GM18505 (cell line): ENCODE results near the gene CSTF2T.

Source experiments
- ATAC-seq: cut with Tn5 transposase; IDR thresholded peaks from one replicate; pipeline ENCODE4 v1.9.1; 2021; ENCODE audit not compliant: unreplicated experiment
- POLR2A ChIP-seq: IDR thresholded peaks from 4 replicates; pipeline ENCODE4 v1.6.1; 2011; ENCODE audit warnings: borderline replicate concordance; ENCODE audit not compliant: insufficient read depth, insufficient read length; ENCODE audit errors: extremely low read depth

CSTF2T gene, protein sequence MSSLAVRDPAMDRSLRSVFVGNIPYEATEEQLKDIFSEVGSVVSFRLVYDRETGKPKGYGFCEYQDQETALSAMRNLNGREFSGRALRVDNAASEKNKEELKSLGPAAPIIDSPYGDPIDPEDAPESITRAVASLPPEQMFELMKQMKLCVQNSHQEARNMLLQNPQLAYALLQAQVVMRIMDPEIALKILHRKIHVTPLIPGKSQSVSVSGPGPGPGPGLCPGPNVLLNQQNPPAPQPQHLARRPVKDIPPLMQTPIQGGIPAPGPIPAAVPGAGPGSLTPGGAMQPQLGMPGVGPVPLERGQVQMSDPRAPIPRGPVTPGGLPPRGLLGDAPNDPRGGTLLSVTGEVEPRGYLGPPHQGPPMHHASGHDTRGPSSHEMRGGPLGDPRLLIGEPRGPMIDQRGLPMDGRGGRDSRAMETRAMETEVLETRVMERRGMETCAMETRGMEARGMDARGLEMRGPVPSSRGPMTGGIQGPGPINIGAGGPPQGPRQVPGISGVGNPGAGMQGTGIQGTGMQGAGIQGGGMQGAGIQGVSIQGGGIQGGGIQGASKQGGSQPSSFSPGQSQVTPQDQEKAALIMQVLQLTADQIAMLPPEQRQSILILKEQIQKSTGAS

DNA sequence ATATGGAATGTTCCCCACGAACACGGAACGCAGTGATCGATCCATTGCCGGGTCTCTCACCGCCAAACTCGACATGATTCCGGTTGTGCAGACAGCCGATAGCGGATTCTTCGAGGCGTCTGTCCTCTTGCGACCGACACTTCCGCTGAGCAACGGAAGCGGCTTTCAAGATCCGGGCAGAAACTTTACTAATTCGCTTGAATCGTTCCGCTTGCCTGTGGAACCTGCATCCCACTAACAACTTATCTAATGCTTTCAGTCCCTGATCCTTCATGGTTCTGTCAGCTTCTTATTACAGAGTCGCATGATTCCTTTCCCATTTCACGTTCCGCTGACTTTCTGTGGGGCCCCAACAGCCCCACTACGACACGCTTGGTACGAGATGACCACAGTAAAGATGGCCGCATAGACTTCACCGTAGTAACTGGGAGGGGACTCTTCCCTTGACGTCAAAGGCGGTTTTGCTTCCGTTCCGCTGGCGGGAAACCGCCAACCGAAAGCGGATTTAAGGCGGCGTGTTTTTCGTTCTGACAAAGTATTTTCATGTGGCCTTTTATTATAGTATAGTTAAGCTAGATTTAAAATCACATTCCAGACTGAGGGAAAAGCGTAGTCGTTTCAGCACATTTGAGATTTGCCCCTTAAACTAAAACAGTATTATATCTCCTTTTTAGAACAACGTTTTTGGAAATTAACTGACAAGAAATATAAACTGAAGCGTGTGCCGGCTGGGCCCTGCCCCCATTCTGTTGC, at the start of gene CSTF2T:
Gene CSTF2T, minus strand, starts transcription at position 121 of the 753 bp plus-strand sequence. Its CDS starts 46 bp downstream, at position 75.
- peak; percentile 95 for ATAC-seq
- TF ChIP-seq POLR2A = peak; percentile 93

GRCh38 chr10:51748959-51749358, 49.6 kb upstream of the CSTF2T start:
- ATAC-seq = no peak
- TF ChIP-seq POLR2A = no peak

- no peak for TF ChIP-seq POLR2A
- ATAC-seq = no peak
Observed at GRCh38 chr10:51747216-51747615, 47.8 kb upstream of the CSTF2T start.

GRCh38 chr10:51745397-51745796, 46.0 kb upstream of the CSTF2T start:
- TF ChIP-seq POLR2A = no peak
- no peak for ATAC-seq

GRCh38 chr10:51744235-51745000, 45.0 kb upstream of the CSTF2T start:
- no peak for ATAC-seq

GRCh38 chr10:51743146-51743545, 43.8 kb upstream of the CSTF2T start:
- TF ChIP-seq POLR2A = no peak
- ATAC-seq = peak; percentile 97

More at GRCh38 chr10:51744235-51745000, 45.0 kb upstream of the CSTF2T start:
- no peak for TF ChIP-seq POLR2A

DNA sequence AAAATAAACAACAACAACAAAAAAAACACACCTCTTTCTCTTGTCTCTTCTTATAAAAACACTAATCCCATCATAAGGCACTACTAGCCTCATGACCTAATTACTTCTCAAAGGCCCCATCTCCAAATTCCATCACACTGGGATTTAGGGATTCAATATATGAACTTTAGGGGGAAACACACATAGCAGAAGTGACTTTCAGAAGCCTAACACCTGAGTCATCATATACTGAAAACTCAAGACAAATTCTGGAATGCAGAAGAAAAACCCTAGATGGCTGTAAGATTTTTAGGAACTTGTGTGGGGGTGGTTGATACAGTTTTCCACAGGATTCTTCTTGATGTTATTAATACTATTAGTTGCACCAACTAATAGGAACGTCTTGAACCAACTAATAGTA, 33.7 kb upstream of the CSTF2T start:
- no peak for ATAC-seq
- no peak for TF ChIP-seq POLR2A

DNA sequence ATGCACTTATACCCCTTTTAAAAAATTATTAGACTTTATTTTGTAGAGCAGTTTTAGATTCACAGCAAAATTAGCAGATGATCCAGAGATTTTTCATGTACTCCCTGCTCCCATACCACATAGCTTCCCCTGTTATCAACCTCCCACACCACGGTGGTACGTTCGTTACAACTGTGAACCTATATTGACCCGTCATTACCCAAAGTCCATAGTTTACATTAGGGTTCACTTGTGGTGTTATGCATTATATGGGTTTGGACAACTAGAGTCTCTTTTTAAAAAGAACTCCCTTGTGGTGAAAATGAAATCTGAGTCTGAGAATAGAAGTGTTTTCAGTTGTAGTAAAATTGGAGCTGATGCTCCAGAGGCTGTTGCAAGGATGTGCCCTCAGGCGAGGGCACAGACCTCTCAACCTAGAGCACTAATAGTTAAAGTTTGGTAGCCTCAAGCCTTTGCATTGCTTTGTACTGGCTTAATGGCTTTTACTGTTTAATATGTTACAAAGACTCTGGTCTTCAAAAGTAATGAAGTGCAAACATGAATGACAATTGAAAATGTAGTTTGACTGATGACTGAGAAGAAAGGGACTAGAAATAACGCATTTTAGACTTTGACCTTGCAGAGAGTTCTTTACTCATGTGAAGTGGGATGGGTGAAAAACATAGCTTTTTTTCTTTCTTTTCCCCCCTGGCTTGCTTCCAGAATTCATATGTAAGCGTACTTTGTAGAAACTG, 30.6 kb upstream of the CSTF2T start:
- TF ChIP-seq POLR2A = no peak
- no peak for ATAC-seq

DNA sequence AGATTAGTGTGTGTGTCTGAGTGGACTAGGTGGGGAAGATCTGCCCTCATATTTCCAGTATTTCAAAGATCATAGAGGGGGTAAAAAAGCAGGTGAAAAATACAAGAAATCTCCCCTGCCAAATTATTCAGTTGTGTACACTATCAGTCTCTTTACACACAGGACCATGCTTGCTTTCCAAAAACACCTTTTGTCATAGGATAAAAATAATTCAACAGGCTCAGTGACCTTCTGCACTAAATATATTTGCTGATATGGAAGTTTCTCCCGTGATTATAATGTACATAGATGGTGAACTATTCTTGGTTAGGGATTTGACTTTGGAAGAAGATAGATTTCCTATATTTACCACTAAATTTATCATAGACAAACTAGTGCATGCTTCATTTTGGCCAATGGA, 24.6 kb upstream of the CSTF2T start:
- TF ChIP-seq POLR2A = no peak
- ATAC-seq = no peak

DNA sequence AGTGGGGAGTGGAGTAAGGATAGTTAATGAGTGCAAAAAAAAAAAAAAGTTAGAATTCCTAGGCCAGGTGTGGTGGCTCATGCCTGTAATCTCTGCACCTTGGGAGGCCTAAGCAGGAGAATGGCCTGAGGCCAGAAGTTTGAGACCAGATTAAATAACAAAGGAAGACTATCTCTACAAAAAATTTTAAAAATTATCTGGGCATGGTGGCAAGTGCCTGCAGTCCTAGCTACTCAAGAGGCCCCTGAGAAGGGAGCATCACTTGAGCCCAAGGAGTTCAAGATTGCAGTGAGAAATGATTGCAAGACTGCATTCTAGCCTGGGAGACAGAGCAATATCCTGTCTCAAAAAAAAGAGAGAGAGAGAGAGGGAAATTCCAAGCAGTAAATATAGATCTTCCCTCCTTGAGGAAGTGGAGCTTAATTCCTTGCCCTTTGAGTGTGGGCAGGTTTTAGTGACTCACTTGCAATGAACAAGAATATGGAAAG, 19.5 kb upstream of the CSTF2T start:
- no peak for ATAC-seq
- no peak for TF ChIP-seq POLR2A

DNA sequence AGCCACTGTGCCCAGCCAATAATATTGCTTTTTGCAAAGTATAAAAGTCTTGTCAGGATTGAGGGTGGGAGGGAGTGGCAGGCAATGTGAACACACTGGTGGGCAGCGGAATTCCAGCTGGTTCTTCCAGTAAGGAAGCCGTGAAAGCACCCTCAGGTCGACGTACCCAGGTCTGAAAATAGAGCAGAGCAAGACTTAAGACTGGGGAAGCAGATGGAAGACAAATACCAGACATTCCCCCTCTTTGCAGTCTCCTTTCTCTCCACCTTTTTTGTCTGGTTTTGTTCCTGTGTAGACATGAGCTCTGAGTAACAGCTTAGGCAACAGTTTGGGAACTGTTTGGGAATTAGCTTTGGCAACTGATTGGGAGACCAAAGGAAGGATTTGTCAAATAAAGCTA, 17.6 kb upstream of the CSTF2T start:
- ATAC-seq = no peak
- no peak for TF ChIP-seq POLR2A

GRCh38 chr10:51711519-51711891, 12.1 kb upstream of the CSTF2T start:
- no peak for TF ChIP-seq POLR2A
- ATAC-seq = no peak

GRCh38 chr10:51709324-51709972, 10.1 kb upstream of the CSTF2T start:
- no peak for TF ChIP-seq POLR2A
- ATAC-seq = no peak

DNA sequence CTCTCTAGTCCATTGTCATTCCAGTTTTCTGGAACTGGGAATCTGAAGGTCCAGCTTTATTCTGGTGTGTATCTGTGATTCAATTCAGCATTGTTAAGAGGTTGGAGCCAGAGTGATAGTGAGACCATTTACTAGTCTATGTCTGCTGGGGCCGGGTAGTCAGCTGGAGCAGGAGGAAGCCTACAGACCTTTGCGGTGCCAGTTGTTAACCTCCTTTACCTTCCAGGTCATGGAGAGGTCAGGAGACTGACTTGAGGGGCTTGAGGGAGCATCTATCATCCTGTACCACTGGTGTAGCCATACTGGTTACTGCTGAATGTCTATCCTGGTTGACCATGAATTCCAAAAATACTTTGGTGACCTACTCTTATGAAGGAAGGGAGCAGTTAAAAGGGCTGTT, 9.2 kb upstream of the CSTF2T start:
- no peak for ATAC-seq
- TF ChIP-seq POLR2A = no peak
